ENCODE data around the gene WWC2.

WWC2 gene

DNA sequence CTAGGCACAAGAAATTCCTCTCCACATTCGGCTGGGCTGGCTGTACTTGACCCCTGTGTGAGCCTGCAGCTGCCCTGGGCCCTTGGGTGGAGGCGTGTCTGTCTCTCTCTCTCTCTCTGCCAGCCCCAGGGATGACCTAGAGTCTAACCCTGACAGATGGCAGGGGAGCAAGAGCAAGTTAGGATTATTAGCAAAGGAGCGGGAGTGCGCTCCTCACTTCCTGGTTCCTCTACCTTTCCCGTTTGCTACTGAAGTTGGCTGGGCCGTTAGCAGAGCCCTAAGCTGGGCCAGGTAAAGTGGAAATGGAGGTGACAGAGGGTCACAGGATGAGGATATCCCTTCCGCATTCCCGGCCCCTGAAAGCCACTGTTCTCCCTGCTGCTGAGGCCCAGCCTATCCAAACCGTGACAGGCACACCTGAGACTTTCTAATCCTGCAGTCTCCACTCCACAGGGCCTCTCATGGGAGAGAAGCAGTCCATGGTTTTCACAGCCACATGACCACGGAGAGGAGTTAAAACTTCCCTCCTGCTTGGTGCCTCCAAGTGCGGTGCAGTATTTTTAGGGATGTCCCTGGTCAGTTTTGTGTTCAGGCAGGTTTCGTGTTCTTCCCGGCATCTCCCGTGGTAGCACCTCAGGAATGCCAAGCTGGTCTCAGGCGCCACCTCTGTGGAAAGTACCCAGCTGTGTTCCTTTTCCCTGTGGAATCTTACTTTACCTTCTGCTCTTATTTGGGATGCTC, 141.7 kb downstream of the WWC2 start:
- no peaks in the 10 kb centered on the region for H3K79me2 ChIP-seq (ENCODE audit: insufficient read depth, low read length)
- no peak overlapping the region for H3K9ac ChIP-seq (ENCODE audit: low read depth, low read length, poor library complexity, severe bottlenecking)
- no peaks in the 10 kb centered on the region for H3K36me3 ChIP-seq (ENCODE audit: insufficient read depth, low read length)
- H3K4me2 ChIP-seq (ENCODE audit: low read depth, low read length, poor library complexity, severe bottlenecking), result no peak overlapping the region
- no peaks in the 10 kb centered on the region for H3K9me3 ChIP-seq (ENCODE audit: insufficient read depth, low read depth, low read length)
- no peaks in the 10 kb centered on the region for H3K27me3 ChIP-seq (ENCODE audit: insufficient read depth, low read length, poor library complexity, severe bottlenecking)
- H2AFZ ChIP-seq (ENCODE audit: low read length), result no peak overlapping the region
- no peaks in the 10 kb centered on the region for H3K9me2 ChIP-seq (replicated peaks; ENCODE audit: low read depth, low read length)
- TF ChIP-seq, protein P1, sequence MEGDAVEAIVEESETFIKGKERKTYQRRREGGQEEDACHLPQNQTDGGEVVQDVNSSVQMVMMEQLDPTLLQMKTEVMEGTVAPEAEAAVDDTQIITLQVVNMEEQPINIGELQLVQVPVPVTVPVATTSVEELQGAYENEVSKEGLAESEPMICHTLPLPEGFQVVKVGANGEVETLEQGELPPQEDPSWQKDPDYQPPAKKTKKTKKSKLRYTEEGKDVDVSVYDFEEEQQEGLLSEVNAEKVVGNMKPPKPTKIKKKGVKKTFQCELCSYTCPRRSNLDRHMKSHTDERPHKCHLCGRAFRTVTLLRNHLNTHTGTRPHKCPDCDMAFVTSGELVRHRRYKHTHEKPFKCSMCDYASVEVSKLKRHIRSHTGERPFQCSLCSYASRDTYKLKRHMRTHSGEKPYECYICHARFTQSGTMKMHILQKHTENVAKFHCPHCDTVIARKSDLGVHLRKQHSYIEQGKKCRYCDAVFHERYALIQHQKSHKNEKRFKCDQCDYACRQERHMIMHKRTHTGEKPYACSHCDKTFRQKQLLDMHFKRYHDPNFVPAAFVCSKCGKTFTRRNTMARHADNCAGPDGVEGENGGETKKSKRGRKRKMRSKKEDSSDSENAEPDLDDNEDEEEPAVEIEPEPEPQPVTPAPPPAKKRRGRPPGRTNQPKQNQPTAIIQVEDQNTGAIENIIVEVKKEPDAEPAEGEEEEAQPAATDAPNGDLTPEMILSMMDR (conservative IDR thresholded peaks at IDR 0.05; ENCODE audit: low read length), result no peak
- TF ChIP-seq EZH2phosphoT487 (IDR thresholded peaks at IDR 0.05; ENCODE audit: borderline replicate concordance), result no peak
- no peak overlapping the region for H3K4me3 ChIP-seq (ENCODE audit: low read length, poor library complexity, severe bottlenecking)
- no peaks in the 10 kb centered on the region for H4K20me1 ChIP-seq (ENCODE audit: insufficient read depth, low read length, poor library complexity, severe bottlenecking)
- no peaks in the 10 kb centered on the region for H3K4me1 ChIP-seq (ENCODE audit: insufficient read depth, low read length, poor library complexity, severe bottlenecking)
- H3F3A ChIP-seq (ENCODE audit: low read depth), result no peaks in the 10 kb centered on the region

DNA sequence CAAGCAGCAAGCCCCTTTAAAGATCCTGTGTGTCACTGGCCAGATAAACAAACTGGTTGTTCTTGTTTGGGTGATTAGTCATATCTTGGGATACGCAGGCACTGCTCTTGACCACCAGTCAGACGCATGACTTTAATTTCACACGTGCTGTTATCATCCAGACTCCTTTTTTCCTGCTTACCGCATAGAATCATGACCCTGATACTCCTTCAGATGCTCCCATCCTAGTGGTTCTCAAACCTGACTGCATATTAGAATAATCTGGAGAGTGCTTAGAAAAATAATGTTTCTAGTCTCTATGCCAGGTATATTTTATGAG, 142.2 kb downstream of the WWC2 start:
- no peak overlapping the region for H2AFZ ChIP-seq (ENCODE audit: low read length)
- H3K27me3 ChIP-seq (ENCODE audit: insufficient read depth, low read length, poor library complexity, severe bottlenecking), result no peaks in the 10 kb centered on the region
- H3K4me2 ChIP-seq (ENCODE audit: low read depth, low read length, poor library complexity, severe bottlenecking), result no peak overlapping the region

DNA sequence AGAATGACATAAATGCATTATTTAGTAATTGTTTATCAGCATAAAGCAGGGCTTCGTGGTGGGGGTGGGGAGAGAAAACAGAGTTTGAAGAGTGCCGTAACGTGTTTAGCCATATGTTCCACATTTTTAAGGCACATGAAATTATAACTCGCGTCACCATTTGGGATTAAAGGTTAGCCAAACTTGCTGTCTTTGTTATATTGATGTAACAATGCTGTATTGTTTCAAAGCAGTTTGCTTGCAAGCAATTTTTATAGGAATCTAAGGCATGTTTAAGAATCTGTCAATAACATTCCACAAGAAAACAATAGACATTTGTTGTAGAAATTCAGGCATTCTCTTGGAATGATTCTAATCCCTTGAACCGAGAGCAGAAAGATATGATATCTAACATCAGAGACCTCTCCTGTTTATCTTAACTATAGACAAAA, 142.7 kb downstream of the WWC2 start:
- H3F3A ChIP-seq (ENCODE audit: low read depth), result no peaks in the 10 kb centered on the region
- no peak overlapping the region for H2AFZ ChIP-seq (ENCODE audit: low read length)
- no peaks in the 10 kb centered on the region for H3K36me3 ChIP-seq (ENCODE audit: insufficient read depth, low read length)
- H4K20me1 ChIP-seq (ENCODE audit: insufficient read depth, low read length, poor library complexity, severe bottlenecking), result no peaks in the 10 kb centered on the region
- H3K4me3 ChIP-seq (ENCODE audit: low read length, poor library complexity, severe bottlenecking), result no peak overlapping the region
- no peak overlapping the region for H3K9ac ChIP-seq (ENCODE audit: low read depth, low read length, poor library complexity, severe bottlenecking)
- H3K4me1 ChIP-seq (ENCODE audit: insufficient read depth, low read length, poor library complexity, severe bottlenecking), result no peaks in the 10 kb centered on the region
- TF ChIP-seq EZH2phosphoT487 (IDR thresholded peaks at IDR 0.05; ENCODE audit: borderline replicate concordance), result no peak
- TF ChIP-seq, protein P1 (conservative IDR thresholded peaks at IDR 0.05; ENCODE audit: low read length), result no peak
- H3K9me2 ChIP-seq (replicated peaks; ENCODE audit: low read depth, low read length), result no peaks in the 10 kb centered on the region
- H3K79me2 ChIP-seq (ENCODE audit: insufficient read depth, low read length), result no peaks in the 10 kb centered on the region
- H3K9me3 ChIP-seq (ENCODE audit: insufficient read depth, low read depth, low read length), result no peaks in the 10 kb centered on the region
- no peaks in the 10 kb centered on the region for H3K27me3 ChIP-seq (ENCODE audit: insufficient read depth, low read length, poor library complexity, severe bottlenecking)
- no peak overlapping the region for H3K4me2 ChIP-seq (ENCODE audit: low read depth, low read length, poor library complexity, severe bottlenecking)

More for the DNA sequence above, 142.2 kb downstream of the WWC2 start:
- no peaks in the 10 kb centered on the region for H3K9me2 ChIP-seq (replicated peaks; ENCODE audit: low read depth, low read length)
- no peaks in the 10 kb centered on the region for H3K9me3 ChIP-seq (ENCODE audit: insufficient read depth, low read depth, low read length)
- no peaks in the 10 kb centered on the region for H3K36me3 ChIP-seq (ENCODE audit: insufficient read depth, low read length)
- H3K9ac ChIP-seq (ENCODE audit: low read depth, low read length, poor library complexity, severe bottlenecking), result no peak overlapping the region
- H3K4me3 ChIP-seq (ENCODE audit: low read length, poor library complexity, severe bottlenecking), result no peak overlapping the region
- no peaks in the 10 kb centered on the region for H3F3A ChIP-seq (ENCODE audit: low read depth)
- no peaks in the 10 kb centered on the region for H3K4me1 ChIP-seq (ENCODE audit: insufficient read depth, low read length, poor library complexity, severe bottlenecking)
- TF ChIP-seq, protein P1 (conservative IDR thresholded peaks at IDR 0.05; ENCODE audit: low read length), result no peak
- no peak for TF ChIP-seq EZH2phosphoT487 (IDR thresholded peaks at IDR 0.05; ENCODE audit: borderline replicate concordance)
- no peaks in the 10 kb centered on the region for H4K20me1 ChIP-seq (ENCODE audit: insufficient read depth, low read length, poor library complexity, severe bottlenecking)
- H3K79me2 ChIP-seq (ENCODE audit: insufficient read depth, low read length), result no peaks in the 10 kb centered on the region

All from Loucy (cell line).